Kidney (tissue), 14 donors: Measurements from ENCODE around the gene CIT. TPM values are rescaled to one million over a fixed set of nuclear protein-coding genes. Genes with fewer than 3 reads are reported as not detected.

Experiments
- DNase-seq, 5 donors: peaks; one replicate each; pipeline ENCODE4 v3.0.0-alpha.2; 2013 to 2020
- FAIRE-seq: peaks from 2 replicates; lab custom pipeline; 2012; peaks lifted over from hg19 to GRCh38; lab: Jason Lieb, UNC
- H3K27ac ChIP-seq, 2 donors: one replicate each; pipeline ENCODE4 v1.7.0; 2013; ENCODE audit warnings: low read depth in 2 of 2, low read length in 2 of 2, inconsistent platforms in 1 of 2
- H3K27me3 ChIP-seq: one replicate; pipeline ENCODE4 v1.7.1; 2013; ENCODE audit warnings: low read length, inconsistent platforms; ENCODE audit not compliant: control insufficient read depth, insufficient read depth
- H3K36me3 ChIP-seq, 3 donors: one replicate each; pipeline versions ENCODE4 v1.7.0 to v1.7.1; 2013; ENCODE audit warnings: low read length in 3 of 3, control low read depth in 1 of 3, inconsistent platforms in 1 of 3; ENCODE audit not compliant: insufficient read depth in 3 of 3, control insufficient read depth in 2 of 3
- H3K4me1 ChIP-seq, 3 donors: one replicate each; pipeline versions ENCODE4 v1.7.0 to v1.7.1; 2013; ENCODE audit warnings: low read length in 3 of 3, inconsistent platforms in 1 of 3, low read depth in 1 of 3; ENCODE audit not compliant: control insufficient read depth in 2 of 3, insufficient read depth in 2 of 3
- H3K4me3 ChIP-seq, 3 donors: one replicate each; pipeline versions ENCODE4 v1.7.0 to v1.8.1; 2013; ENCODE audit warnings: low read length in 3 of 3, control low read depth in 1 of 3, inconsistent platforms in 1 of 3
- H3K9ac ChIP-seq, 3 donors: one replicate each; pipeline versions ENCODE4 v1.7.0 to v1.7.1; 2013; ENCODE audit warnings: low read length in 3 of 3, control low read depth in 1 of 3, inconsistent platforms in 1 of 3
- H3K9me3 ChIP-seq, 3 donors: one replicate each; pipeline versions ENCODE4 v1.7.0 to v1.7.1; 2013; ENCODE audit warnings: low read length in 3 of 3, control low read depth in 1 of 3, inconsistent platforms in 1 of 3; ENCODE audit not compliant: control insufficient read depth in 2 of 3, insufficient read depth in 1 of 3
- CTCF ChIP-seq: IDR thresholded peaks from 3 replicates; pipeline ENCODE4 v1.5.1; 2012; ENCODE audit warnings: mild to moderate bottlenecking, moderate library complexity, borderline replicate concordance; ENCODE audit not compliant: insufficient read depth; ENCODE audit errors: extremely low read depth
- intact Hi-C: fragments of 100-400 bp; cut with DNase I; formaldehyde crosslinking; loops from one replicate; pipeline ENCODE4 v1.11.1; 2022
- polyA plus RNA-seq: library from polyadenylated mRNA; stranded (reverse); fragments of 350-450 nt; fragmentation: Illumina TruSeq; extraction: RNeasy Lipid Tissue Mini Kit (QIAGEN cat#74804); gene quantifications from one replicate; pipeline ENCODE4 v1.2.3, GENCODE V29; 2014; ENCODE audit warnings: low read depth, low replicate concordance; ENCODE audit not compliant: insufficient read depth
- total RNA-seq: library from RNA; stranded (reverse); fragmentation: NEBNext Ultra II Directional; extraction: Animal tissue kit (Norgen Biotek cat#: 25700); gene quantifications from one replicate; pipeline ENCODE4 v1.2.1, GENCODE V29; 2021
- donor health status: control.
- donor health status: control.
- donor health status: control.
- donor health status: control.
- donor health status: control.
- donor health status: DM: yes; HTN: yes; CAD: no.
- donor health status: Normal renal cell carcinoma (clear cell type).

CIT gene
- total and polyA plus RNA-seq, 2 donors from 2014 or later: 3.0 to 81.6 TPM

DNA sequence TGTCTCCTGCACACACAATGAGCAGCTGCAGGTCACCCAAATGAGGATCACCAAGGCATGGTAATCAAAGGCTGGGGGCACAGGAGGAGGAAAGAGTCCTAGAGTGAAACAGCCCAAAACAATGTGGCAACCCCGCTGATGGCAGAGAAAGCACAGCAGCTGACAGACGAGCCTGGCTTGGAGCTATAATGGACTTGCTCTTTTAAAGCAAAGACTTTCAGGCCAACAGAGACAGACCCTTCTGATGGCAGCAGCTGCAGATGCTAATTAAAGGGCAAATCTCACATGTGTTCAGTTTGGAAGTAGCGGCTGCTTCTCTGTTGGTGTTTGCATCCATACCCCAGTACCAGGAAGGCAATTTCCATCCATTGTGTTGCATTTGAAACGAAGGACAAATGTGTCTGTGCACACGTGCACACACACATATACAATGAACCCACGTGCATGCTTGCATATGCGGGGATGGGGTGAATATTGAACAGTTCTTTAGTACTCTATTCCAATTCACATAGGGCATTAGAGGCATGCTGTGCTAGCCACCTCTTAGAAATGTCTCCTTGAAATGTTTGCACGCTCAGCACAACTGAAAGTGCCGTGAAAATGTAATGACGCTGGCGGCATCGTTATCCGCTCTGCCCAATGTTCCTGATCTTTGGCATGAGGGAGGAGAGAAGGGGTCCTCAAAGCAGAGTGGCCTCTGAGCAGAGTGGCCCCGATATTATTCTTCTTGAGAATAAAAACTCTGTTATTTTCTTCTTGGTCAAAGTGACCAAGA, 38.1 kb downstream of the CIT start:
- no peak overlapping the region for H3K9ac ChIP-seq

GRCh38 chr12:119836781-119837180, 40.3 kb downstream of the CIT start:
- TF ChIP-seq CTCF: no peak
- H3K9me3 ChIP-seq: peaks cover 0 to 4% (median 0%) of the 10 kb centered on the region in 3 donors
- intact Hi-C loops: no loop called here
- H3K27me3 ChIP-seq: no peaks in the 10 kb centered on the region
- no peak overlapping the region for H3K9ac ChIP-seq
- no peaks in the 10 kb centered on the region for H3K36me3 ChIP-seq
- FAIRE-seq: no peak
- no peak overlapping the region for H3K27ac ChIP-seq
- H3K4me3 ChIP-seq: no peak overlapping the region
- H3K4me1 ChIP-seq: no peaks in the 10 kb centered on the region
- DNase-seq: no peak

More for the DNA sequence above, 38.1 kb downstream of the CIT start:
- intact Hi-C loops: no loop called here
- no peaks in the 10 kb centered on the region for H3K4me1 ChIP-seq
- no peak overlapping the region for H3K4me3 ChIP-seq
- no peak overlapping the region for H3K27ac ChIP-seq
- H3K27me3 ChIP-seq: no peaks in the 10 kb centered on the region
- FAIRE-seq (no peak), DNase-seq (no peak)
- TF ChIP-seq CTCF: no peak
- no peaks in the 10 kb centered on the region for H3K36me3 ChIP-seq
- peaks cover 0 to 5% (median 0%) of the 10 kb centered on the region in 3 donors for H3K9me3 ChIP-seq

GRCh38 chr12:119835068-119835467, 42.1 kb downstream of the CIT start:
- H3K9ac ChIP-seq: no peak overlapping the region
- H3K4me3 ChIP-seq: no peak overlapping the region
- intact Hi-C loops: no loop called here
- no peaks in the 10 kb centered on the region for H3K36me3 ChIP-seq
- FAIRE-seq (no peak), DNase-seq (no peak)
- no peaks in the 10 kb centered on the region for H3K27me3 ChIP-seq
- TF ChIP-seq CTCF: no peak
- H3K9me3 ChIP-seq: no peaks in the 10 kb centered on the region
- no peaks in the 10 kb centered on the region for H3K4me1 ChIP-seq
- H3K27ac ChIP-seq: no peak overlapping the region
